ENCODE results near the gene PERM1.
"Not testable (repeated sequence)": the region's sequence is repeated elsewhere in the genome, so short reads cannot be mapped to it uniquely, and the experiment has no call there.

The PERM1 gene

DNA sequence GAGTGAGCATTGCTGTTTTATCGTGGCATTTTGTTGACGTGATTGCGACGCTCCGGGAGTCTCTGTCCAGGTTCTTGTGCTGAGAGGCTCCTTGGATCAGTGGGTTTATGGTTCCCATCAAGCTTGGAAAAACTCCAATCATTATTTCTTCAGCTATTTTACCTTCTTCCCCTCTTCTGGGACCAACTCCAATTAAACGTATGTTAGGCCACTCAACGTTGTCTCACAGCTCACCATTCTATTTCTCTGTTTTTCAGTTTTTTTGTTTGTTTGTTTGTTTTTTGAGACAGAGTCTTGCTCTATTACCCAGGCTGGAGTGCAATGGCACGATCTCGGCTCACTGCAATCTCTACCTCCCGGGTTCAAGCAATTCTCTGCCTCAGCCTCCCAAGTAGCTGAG is 10.0 kb upstream of the PERM1 start:
- Histone ChIP-seq H3K27me3 (ENCODE audit: low read depth, low read length) (peaks cover 1% of the 10 kb centered on the region), H3K4me3 (ENCODE audit: low read depth in 1 of 2, low read length in 2 of 2) (no peak overlapping the region), H3K27ac (ENCODE audit: low read length) (no peak overlapping the region), H3K4me1 (ENCODE audit: control insufficient read depth in 1 of 2, insufficient read depth in 2 of 2, low read length in 2 of 2) (no peaks in the 10 kb centered on the region), H3K9me3 (ENCODE audit: control insufficient read depth in 1 of 2, low read length in 2 of 2) (peaks cover 0 to 10% of the 10 kb centered on the region in 2 donors), H3K36me3 (ENCODE audit: control insufficient read depth in 1 of 2, insufficient read depth in 2 of 2, low read length in 2 of 2) (no peaks in the 10 kb centered on the region)

- not testable (repeated sequence) for H3K36me3 ChIP-seq (ENCODE audit: control insufficient read depth in 1 of 2, insufficient read depth in 2 of 2, low read length in 2 of 2); H3K4me1 ChIP-seq (ENCODE audit: control insufficient read depth in 1 of 2, insufficient read depth in 2 of 2, low read length in 2 of 2); H3K27ac ChIP-seq (ENCODE audit: low read length); H3K9me3 ChIP-seq (ENCODE audit: control insufficient read depth in 1 of 2, low read length in 2 of 2); H3K4me3 ChIP-seq (ENCODE audit: low read depth in 1 of 2, low read length in 2 of 2); H3K27me3 ChIP-seq (ENCODE audit: low read depth, low read length)
These were observed 9.4 kb upstream of the PERM1 start for GRCh38 chr1:991275-991674.

- not testable (repeated sequence) for H3K4me3 ChIP-seq (ENCODE audit: low read depth in 1 of 2, low read length in 2 of 2); H3K4me1 ChIP-seq (ENCODE audit: control insufficient read depth in 1 of 2, insufficient read depth in 2 of 2, low read length in 2 of 2); H3K9me3 ChIP-seq (ENCODE audit: control insufficient read depth in 1 of 2, low read length in 2 of 2); H3K27ac ChIP-seq (ENCODE audit: low read length); H3K36me3 ChIP-seq (ENCODE audit: control insufficient read depth in 1 of 2, insufficient read depth in 2 of 2, low read length in 2 of 2); H3K27me3 ChIP-seq (ENCODE audit: low read depth, low read length)
These were observed 6.2 kb upstream of the PERM1 start for GRCh38 chr1:988061-988460.

- H3K27ac ChIP-seq (ENCODE audit: low read length) = no peak overlapping the region
- no peaks in the 10 kb centered on the region for H3K9me3 ChIP-seq (ENCODE audit: control insufficient read depth in 1 of 2, low read length in 2 of 2)
- H3K4me1 ChIP-seq (ENCODE audit: control insufficient read depth in 1 of 2, insufficient read depth in 2 of 2, low read length in 2 of 2) = peaks cover 0 to 6% of the 10 kb centered on the region in 2 donors
- no peak overlapping the region for H3K4me3 ChIP-seq (ENCODE audit: low read depth in 1 of 2, low read length in 2 of 2)
- no peaks in the 10 kb centered on the region for H3K36me3 ChIP-seq (ENCODE audit: control insufficient read depth in 1 of 2, insufficient read depth in 2 of 2, low read length in 2 of 2)
- H3K27me3 ChIP-seq (ENCODE audit: low read depth, low read length) = peaks cover 5% of the 10 kb centered on the region
These were observed 3.2 kb upstream of the PERM1 start for GRCh38 chr1:985126-985525.

GRCh38 chr1:984476-984814 is 2.6 kb upstream of the PERM1 start:
- no peaks in the 10 kb centered on the region for H3K36me3 ChIP-seq (ENCODE audit: control insufficient read depth in 1 of 2, insufficient read depth in 2 of 2, low read length in 2 of 2)
- no peaks in the 10 kb centered on the region for H3K9me3 ChIP-seq (ENCODE audit: control insufficient read depth in 1 of 2, low read length in 2 of 2)
- no peak overlapping the region for H3K27ac ChIP-seq (ENCODE audit: low read length)
- peaks cover 5% of the 10 kb centered on the region for H3K27me3 ChIP-seq (ENCODE audit: low read depth, low read length)
- peaks cover 0 to 6% of the 10 kb centered on the region in 2 donors for H3K4me1 ChIP-seq (ENCODE audit: control insufficient read depth in 1 of 2, insufficient read depth in 2 of 2, low read length in 2 of 2)
- no peak overlapping the region for H3K4me3 ChIP-seq (ENCODE audit: low read depth in 1 of 2, low read length in 2 of 2)

GRCh38 chr1:983798-984475 is 2.0 kb upstream of the PERM1 start:
- Histone ChIP-seq H3K4me1 (ENCODE audit: control insufficient read depth in 1 of 2, insufficient read depth in 2 of 2, low read length in 2 of 2) (peaks cover 0 to 6% of the 10 kb centered on the region in 2 donors), H3K27ac (ENCODE audit: low read length) (no peak overlapping the region), H3K27me3 (ENCODE audit: low read depth, low read length) (peaks cover 5% of the 10 kb centered on the region), H3K4me3 (ENCODE audit: low read depth in 1 of 2, low read length in 2 of 2) (no peak overlapping the region), H3K36me3 (ENCODE audit: control insufficient read depth in 1 of 2, insufficient read depth in 2 of 2, low read length in 2 of 2) (no peaks in the 10 kb centered on the region), H3K9me3 (ENCODE audit: control insufficient read depth in 1 of 2, low read length in 2 of 2) (no peaks in the 10 kb centered on the region)

DNA sequence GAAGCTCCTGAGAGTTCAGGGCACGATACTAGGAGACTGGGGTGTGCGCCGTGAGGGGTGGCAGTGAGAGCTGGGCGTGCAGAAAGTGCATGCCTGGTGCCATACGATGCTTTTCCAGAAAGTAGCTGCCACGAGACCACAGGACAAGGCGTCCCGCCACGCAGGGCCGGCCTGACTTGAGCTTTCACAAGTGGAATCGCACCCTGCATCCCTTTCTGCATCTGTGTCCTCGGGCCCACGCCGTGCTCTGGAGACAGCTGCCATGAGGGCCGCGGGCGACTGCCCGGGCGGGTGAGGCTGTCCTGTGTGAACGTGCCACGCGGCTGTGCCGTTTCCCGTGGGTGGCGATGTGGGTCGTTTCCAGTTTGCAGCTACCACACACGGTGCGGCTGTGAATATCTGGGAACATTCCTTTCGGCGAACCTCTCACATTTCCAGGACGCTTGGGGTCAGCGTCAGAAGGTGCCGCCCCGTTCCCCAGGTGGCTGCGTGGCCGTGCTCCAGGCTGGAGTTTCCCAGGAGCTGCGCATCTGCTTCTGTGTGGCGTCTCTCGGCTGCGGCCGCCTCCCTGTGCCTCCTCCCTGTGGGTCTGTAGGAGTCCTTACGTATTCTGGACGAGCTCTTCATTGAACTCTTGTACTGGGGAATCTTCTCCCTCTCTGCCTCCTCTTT is 1.0 kb upstream of the PERM1 start:
- H3K4me1 ChIP-seq (ENCODE audit: control insufficient read depth in 1 of 2, insufficient read depth in 2 of 2, low read length in 2 of 2) = peaks cover 0 to 6% of the 10 kb centered on the region in 2 donors
- H3K27me3 ChIP-seq (ENCODE audit: low read depth, low read length) = peaks cover 5% of the 10 kb centered on the region
- H3K36me3 ChIP-seq (ENCODE audit: control insufficient read depth in 1 of 2, insufficient read depth in 2 of 2, low read length in 2 of 2) = no peaks in the 10 kb centered on the region
- H3K9me3 ChIP-seq (ENCODE audit: control insufficient read depth in 1 of 2, low read length in 2 of 2) = no peaks in the 10 kb centered on the region
- no peak overlapping the region for H3K27ac ChIP-seq (ENCODE audit: low read length)
- H3K4me3 ChIP-seq (ENCODE audit: low read depth in 1 of 2, low read length in 2 of 2) = no peak overlapping the region

- Histone ChIP-seq H3K4me3 (ENCODE audit: low read depth in 1 of 2, low read length in 2 of 2) (no peak overlapping the region), H3K27me3 (ENCODE audit: low read depth, low read length) (peaks cover 5% of the 10 kb centered on the region), H3K27ac (ENCODE audit: low read length) (no peak overlapping the region), H3K9me3 (ENCODE audit: control insufficient read depth in 1 of 2, low read length in 2 of 2) (no peaks in the 10 kb centered on the region), H3K36me3 (ENCODE audit: control insufficient read depth in 1 of 2, insufficient read depth in 2 of 2, low read length in 2 of 2) (no peaks in the 10 kb centered on the region), H3K4me1 (ENCODE audit: control insufficient read depth in 1 of 2, insufficient read depth in 2 of 2, low read length in 2 of 2) (peaks cover 0 to 6% of the 10 kb centered on the region in 2 donors)
These were observed 370 bp downstream of the PERM1 start for GRCh38 chr1:981491-981954.

DNA sequence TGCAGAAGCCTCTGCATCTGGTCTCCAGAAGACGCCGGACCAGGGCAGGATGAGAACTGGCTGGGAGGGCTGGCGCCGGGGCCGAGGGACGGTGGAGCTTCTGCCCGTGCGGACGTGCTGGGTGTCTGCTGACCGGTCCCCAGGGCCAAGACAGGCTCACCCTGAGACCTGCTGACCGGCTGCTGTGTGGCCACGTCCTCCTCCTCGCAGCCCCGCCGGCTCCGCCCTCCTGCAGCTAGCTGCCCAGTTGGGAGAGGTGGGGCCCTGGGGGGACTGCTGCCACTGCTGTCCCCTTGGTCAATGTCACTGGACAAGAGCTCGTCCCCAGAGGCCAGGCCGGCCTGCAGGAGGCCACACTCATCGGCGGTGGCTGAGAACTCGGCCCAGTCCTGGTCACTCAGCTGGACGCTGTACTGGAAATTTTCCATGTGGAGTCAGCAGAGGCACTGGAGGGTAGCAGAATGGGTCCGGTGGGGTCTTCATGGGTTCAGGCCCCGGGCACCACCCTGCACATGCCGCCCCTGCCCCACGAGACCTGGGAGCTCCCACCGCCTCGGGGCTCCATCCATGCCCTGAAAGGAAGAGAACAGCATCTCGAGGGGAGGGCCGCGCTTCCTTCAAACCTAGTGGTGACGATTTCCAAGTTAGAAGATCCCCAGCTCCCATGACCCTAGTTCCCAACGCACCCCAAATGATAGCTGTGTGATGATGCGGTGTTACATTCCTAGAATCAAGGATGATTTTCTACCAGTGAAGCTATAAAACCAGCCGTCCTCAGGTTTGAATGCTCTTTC is 1.1 kb downstream of the PERM1 start:
- Histone ChIP-seq H3K9me3 (ENCODE audit: control insufficient read depth in 1 of 2, low read length in 2 of 2) (no peaks in the 10 kb centered on the region), H3K27ac (ENCODE audit: low read length) (no peak overlapping the region)

DNA sequence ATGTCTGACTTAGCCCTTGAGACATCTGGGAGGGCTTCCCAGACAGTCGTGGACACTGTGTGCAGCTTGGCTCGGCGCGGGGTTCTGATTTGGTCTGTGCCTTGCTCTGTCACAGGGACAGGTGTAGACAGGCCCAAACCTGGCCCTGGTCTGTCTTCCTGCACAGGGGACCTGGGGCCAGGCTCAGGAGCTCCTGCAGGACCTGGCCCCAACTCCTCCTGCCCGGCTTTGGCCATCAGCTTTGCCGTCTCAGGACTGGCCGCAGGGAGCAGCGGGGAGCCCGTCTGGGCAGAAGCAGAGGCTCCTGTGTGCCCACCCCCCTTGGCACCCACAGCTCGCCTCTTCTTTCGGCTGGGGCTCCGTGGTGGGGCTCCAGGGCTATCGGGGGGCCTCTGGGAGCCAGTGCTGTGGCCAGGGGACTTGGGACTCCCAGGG is 1.7 kb downstream of the PERM1 start:
- Histone ChIP-seq H3K36me3 (ENCODE audit: control insufficient read depth in 1 of 2, insufficient read depth in 2 of 2, low read length in 2 of 2) (no peaks in the 10 kb centered on the region), H3K27me3 (ENCODE audit: low read depth, low read length) (peaks cover under 1% of the 10 kb centered on the region), H3K9me3 (ENCODE audit: control insufficient read depth in 1 of 2, low read length in 2 of 2) (no peaks in the 10 kb centered on the region), H3K27ac (ENCODE audit: low read length) (no peak overlapping the region), H3K4me1 (ENCODE audit: control insufficient read depth in 1 of 2, insufficient read depth in 2 of 2, low read length in 2 of 2) (peaks cover 0 to 14% of the 10 kb centered on the region in 2 donors), H3K4me3 (ENCODE audit: low read depth in 1 of 2, low read length in 2 of 2) (no peak overlapping the region)

More for the DNA sequence above, 1.1 kb downstream of the PERM1 start:
- Histone ChIP-seq H3K4me3 (ENCODE audit: low read depth in 1 of 2, low read length in 2 of 2) (no peak overlapping the region), H3K4me1 (ENCODE audit: control insufficient read depth in 1 of 2, insufficient read depth in 2 of 2, low read length in 2 of 2) (peaks cover 0 to 12% of the 10 kb centered on the region in 2 donors), H3K36me3 (ENCODE audit: control insufficient read depth in 1 of 2, insufficient read depth in 2 of 2, low read length in 2 of 2) (no peaks in the 10 kb centered on the region), H3K27me3 (ENCODE audit: low read depth, low read length) (peaks cover 5% of the 10 kb centered on the region)

DNA sequence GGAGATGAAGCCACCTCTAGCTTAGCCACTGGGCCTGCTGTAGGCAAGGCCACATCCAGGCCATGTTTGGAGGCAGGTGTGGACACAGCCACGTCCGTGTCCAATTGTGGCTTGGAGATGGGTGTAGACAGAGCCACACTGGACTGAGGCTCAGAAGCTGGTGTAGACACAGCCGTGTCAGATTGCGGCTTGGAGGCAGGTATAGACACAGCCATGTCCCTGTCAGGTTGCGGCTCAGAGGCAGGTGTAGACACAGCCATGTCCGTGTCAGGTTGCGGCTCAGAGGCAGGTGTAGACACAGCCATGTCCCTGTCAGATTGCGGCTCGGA is 2.2 kb downstream of the PERM1 start:
- Histone ChIP-seq H3K27ac (ENCODE audit: low read length) (no peak overlapping the region), H3K36me3 (ENCODE audit: control insufficient read depth in 1 of 2, insufficient read depth in 2 of 2, low read length in 2 of 2) (no peaks in the 10 kb centered on the region), H3K9me3 (ENCODE audit: control insufficient read depth in 1 of 2, low read length in 2 of 2) (no peaks in the 10 kb centered on the region), H3K4me1 (ENCODE audit: control insufficient read depth in 1 of 2, insufficient read depth in 2 of 2, low read length in 2 of 2) (peaks cover 0 to 14% of the 10 kb centered on the region in 2 donors), H3K4me3 (ENCODE audit: low read depth in 1 of 2, low read length in 2 of 2) (no peak overlapping the region), H3K27me3 (ENCODE audit: low read depth, low read length) (no peaks in the 10 kb centered on the region)
